ENCODE data around the gene GPN2. TPM values are rescaled to one million over a fixed set of nuclear protein-coding genes. Genes with fewer than 3 reads are reported as not detected.
"Not testable (repeated sequence)": the region's sequence is repeated elsewhere in the genome, so short reads cannot be mapped to it uniquely, and the experiment has no call there.

Gene GPN2
- polyA plus RNA-seq, 1 experiment, result 28.7 TPM

DNA sequence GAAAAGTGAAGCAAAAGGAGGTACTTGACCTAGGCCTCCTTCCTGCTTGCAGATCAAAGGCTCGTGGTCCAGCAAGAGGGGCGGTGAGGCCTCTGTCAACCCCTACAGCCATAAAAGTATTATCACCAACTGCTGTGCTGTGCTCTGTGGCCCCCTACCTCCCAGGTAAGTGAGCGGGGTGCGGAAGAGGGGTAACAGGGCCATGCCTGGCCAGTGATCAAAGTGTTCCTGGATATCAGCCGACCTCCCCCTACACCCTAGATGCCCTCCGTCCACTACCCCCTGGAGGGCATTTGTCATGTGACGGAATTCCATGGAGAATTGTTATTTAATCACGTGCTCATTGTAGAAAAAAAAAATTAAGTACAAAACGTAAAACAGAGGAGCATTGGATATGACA, 37.4 kb downstream of the GPN2 start:
- TF ChIP-seq, protein P1, sequence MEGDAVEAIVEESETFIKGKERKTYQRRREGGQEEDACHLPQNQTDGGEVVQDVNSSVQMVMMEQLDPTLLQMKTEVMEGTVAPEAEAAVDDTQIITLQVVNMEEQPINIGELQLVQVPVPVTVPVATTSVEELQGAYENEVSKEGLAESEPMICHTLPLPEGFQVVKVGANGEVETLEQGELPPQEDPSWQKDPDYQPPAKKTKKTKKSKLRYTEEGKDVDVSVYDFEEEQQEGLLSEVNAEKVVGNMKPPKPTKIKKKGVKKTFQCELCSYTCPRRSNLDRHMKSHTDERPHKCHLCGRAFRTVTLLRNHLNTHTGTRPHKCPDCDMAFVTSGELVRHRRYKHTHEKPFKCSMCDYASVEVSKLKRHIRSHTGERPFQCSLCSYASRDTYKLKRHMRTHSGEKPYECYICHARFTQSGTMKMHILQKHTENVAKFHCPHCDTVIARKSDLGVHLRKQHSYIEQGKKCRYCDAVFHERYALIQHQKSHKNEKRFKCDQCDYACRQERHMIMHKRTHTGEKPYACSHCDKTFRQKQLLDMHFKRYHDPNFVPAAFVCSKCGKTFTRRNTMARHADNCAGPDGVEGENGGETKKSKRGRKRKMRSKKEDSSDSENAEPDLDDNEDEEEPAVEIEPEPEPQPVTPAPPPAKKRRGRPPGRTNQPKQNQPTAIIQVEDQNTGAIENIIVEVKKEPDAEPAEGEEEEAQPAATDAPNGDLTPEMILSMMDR (IDR thresholded peaks at IDR 0.05; ENCODE audit: low read depth, low read length), result no peak
- POLR2A ChIA-PET, result no interaction called here
- no peaks in the 10 kb centered on the region for H3K9me3 ChIP-seq (ENCODE audit: control insufficient read depth, insufficient read depth, low read length)
- no peak for DNase-seq (ENCODE audit: low read depth, low spot score)
- H3K27me3 ChIP-seq (ENCODE audit: control insufficient read depth, insufficient read depth, low read length), result no peaks in the 10 kb centered on the region
- no peak overlapping the region for H3K27ac ChIP-seq (ENCODE audit: low read depth, low read length)
- CTCF ChIA-PET, result no interaction called here
- no peak overlapping the region for H3K4me3 ChIP-seq (ENCODE audit: low read depth, low read length)

DNA sequence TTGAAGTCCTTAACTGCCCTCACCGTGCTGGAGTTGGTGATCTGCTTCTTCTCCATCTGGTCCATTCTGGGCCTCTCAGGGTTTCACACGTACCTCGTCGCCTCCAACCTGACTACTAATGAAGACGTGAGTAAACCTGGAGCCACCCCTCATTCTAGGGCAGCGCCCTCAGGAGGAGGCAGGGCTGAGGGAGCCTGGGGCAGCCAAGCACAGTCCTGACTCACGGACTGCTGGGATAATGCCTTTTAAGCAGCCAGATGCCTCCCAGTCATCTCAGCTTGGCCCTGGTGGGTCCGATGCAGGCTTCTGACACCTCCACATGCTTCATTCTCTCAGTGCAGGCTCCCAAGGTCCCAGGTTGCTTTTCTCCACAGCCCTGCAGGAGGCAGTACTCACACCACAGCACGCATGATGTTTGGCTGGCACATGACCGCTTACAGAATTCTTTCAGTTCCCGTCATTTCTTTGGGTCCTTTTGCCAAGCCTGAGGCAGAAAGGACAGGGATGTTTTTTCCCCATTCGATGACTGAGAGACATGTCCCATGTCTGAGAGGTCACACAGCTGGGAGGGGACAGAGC, 38.9 kb downstream of the GPN2 start:
- CTCF ChIA-PET, result interaction anchor here (0.7 kb wide), 1 partner anchor 8 kb away, joined by 5 read pairs; no protein-coding TSS in a partner anchor

DNA sequence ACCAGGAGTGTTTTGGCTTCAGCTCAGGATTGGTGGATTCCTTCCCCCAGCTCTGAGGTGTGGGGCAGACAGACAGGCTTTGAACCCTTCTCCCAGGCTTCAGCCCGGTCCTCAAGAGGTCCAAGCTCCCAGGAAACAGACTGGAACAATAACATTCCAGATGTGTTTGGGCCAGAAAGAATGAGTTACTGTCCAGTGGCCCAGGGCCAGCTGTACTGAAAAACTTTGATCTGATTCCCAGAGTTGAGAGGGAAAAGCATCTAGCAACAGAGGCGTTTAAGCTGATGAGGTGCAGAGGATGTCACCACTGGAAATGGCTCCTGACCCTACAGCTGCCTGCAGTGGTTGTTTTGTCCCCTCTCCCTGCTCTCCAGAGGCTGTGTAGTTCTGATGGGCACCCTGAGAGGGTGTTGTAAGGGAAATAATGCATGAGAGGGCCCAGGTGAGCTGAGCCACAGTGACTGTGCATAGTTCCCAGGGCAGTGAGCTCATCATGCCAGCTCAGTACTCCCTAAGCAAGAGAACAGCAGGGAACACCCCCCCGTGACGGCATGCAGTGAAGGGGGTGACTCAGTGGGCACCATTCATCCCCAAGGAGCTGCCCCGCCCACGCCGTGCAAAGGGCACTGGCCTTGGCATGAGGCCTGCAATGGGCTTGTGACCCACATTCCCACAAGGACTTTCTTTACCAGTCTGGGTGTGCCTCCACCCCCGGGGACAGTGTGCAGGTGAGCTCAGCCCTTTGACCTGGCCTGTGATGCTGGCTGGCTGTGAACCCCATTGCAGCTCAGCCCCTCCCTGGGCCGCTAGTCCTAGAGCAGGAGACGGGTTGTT, 40.9 kb downstream of the GPN2 start:
- TF ChIP-seq, protein P1 (IDR thresholded peaks at IDR 0.05; ENCODE audit: low read depth, low read length), result no peak
- ChIA-PET POLR2A (interaction anchor here (1.0 to 2.3 kb wide), 3 partner anchors 10 to 51 kb away, joined by 3 to 28 read pairs (median 5); partner anchors contain the start of gene GPATCH3), CTCF (interaction anchor here (1.1 to 1.7 kb wide), 3 partner anchors 9 to 38 kb away, joined by 4 to 6 read pairs (median 5); no protein-coding TSS in a partner anchor)
- no peak overlapping the region for H3K4me3 ChIP-seq (ENCODE audit: low read depth, low read length)
- no peak for DNase-seq (ENCODE audit: low read depth, low spot score)
- H3K9me3 ChIP-seq (ENCODE audit: control insufficient read depth, insufficient read depth, low read length), result no peaks in the 10 kb centered on the region
- H3K27me3 ChIP-seq (ENCODE audit: control insufficient read depth, insufficient read depth, low read length), result no peaks in the 10 kb centered on the region
- H3K27ac ChIP-seq (ENCODE audit: low read depth, low read length), result peak overlapping the region; percentile 87

More for the DNA sequence above, 38.9 kb downstream of the GPN2 start:
- no peaks in the 10 kb centered on the region for H3K9me3 ChIP-seq (ENCODE audit: control insufficient read depth, insufficient read depth, low read length)
- H3K27ac ChIP-seq (ENCODE audit: low read depth, low read length), result no peak overlapping the region
- H3K27me3 ChIP-seq (ENCODE audit: control insufficient read depth, insufficient read depth, low read length), result no peaks in the 10 kb centered on the region
- TF ChIP-seq, protein P1 (IDR thresholded peaks at IDR 0.05; ENCODE audit: low read depth, low read length), result peak; percentile 6; the same call in 1 of the 2 replicates
- H3K4me3 ChIP-seq (ENCODE audit: low read depth, low read length), result no peak overlapping the region
- POLR2A ChIA-PET, result no interaction called here
- DNase-seq (ENCODE audit: low read depth, low spot score), result no peak

DNA sequence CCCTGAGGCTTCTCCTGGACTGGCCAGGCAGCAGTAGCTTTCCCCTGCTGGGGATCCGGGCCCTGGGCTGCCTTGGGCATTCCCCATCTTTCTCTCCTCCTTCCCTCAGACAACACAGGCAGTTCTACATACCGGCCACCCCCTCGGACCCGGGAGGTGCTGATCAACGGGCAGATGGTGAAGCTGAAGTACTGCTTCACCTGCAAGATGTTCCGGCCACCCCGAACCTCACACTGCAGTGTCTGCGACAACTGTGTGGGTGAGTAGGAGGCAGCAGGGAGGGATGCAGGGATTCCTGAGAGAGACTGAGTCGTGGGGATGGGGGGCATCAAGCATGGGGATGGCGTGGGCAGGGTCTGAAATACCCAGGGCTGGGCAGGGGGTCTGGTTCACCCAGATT, 41.6 kb downstream of the GPN2 start:
- CTCF ChIA-PET, result interaction anchor here (0.5 to 1.1 kb wide), 2 partner anchors 39 to 155 kb away, joined by 3 to 5 read pairs; no protein-coding TSS in a partner anchor
- POLR2A ChIA-PET, result interaction anchor here (0.6 to 2.3 kb wide), 4 partner anchors 9 to 52 kb away, joined by 3 to 28 read pairs (median 5); partner anchors contain the start of gene GPATCH3

DNA sequence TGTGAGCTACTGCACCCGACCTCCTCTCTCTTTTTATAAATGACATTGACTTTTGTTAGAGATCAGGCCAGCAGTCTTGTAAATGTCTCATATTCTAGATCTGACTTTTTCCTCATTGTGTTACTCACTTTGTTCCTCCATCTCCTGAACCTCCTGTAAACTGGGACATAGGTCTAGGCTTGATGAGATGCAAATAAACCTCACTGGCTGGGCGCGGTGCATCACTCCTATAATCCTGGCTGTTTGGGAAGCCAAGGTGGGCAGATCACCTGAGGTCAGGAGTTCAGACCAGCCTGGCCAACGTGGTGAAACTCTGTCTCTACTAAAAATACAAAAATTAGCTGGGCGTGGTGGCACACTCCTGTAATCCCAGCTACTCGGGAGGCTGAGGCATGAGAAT, 42.3 kb downstream of the GPN2 start:
- ChIA-PET CTCF (interaction anchor here (0.5 to 0.6 kb wide), 2 partner anchors 42 to 154 kb away, joined by 3 to 5 read pairs; no protein-coding TSS in a partner anchor), POLR2A (interaction anchor here (0.6 to 2.3 kb wide), 2 partner anchors 9 to 17 kb away, joined by 5 to 28 read pairs; no protein-coding TSS in a partner anchor)
- not testable (repeated sequence) for H3K27ac ChIP-seq (ENCODE audit: low read depth, low read length); H3K4me3 ChIP-seq (ENCODE audit: low read depth, low read length); DNase-seq (ENCODE audit: low read depth, low spot score); H3K27me3 ChIP-seq (ENCODE audit: control insufficient read depth, insufficient read depth, low read length); H3K9me3 ChIP-seq (ENCODE audit: control insufficient read depth, insufficient read depth, low read length)

More for the DNA sequence above, 41.6 kb downstream of the GPN2 start:
- peak overlapping the region; percentile 87 for H3K27ac ChIP-seq (ENCODE audit: low read depth, low read length)
- H3K4me3 ChIP-seq (ENCODE audit: low read depth, low read length), result no peak overlapping the region
- DNase-seq (ENCODE audit: low read depth, low spot score), result no peak
- no peaks in the 10 kb centered on the region for H3K9me3 ChIP-seq (ENCODE audit: control insufficient read depth, insufficient read depth, low read length)
- TF ChIP-seq, protein P1 (IDR thresholded peaks at IDR 0.05; ENCODE audit: low read depth, low read length), result no peak
- H3K27me3 ChIP-seq (ENCODE audit: control insufficient read depth, insufficient read depth, low read length), result no peaks in the 10 kb centered on the region
